ENCODE measurements around the gene VOPP1.
"Not testable (repeated sequence)": the region's sequence is repeated elsewhere in the genome, so short reads cannot be mapped to it uniquely, and the experiment has no call there.

The VOPP1 gene

DNA sequence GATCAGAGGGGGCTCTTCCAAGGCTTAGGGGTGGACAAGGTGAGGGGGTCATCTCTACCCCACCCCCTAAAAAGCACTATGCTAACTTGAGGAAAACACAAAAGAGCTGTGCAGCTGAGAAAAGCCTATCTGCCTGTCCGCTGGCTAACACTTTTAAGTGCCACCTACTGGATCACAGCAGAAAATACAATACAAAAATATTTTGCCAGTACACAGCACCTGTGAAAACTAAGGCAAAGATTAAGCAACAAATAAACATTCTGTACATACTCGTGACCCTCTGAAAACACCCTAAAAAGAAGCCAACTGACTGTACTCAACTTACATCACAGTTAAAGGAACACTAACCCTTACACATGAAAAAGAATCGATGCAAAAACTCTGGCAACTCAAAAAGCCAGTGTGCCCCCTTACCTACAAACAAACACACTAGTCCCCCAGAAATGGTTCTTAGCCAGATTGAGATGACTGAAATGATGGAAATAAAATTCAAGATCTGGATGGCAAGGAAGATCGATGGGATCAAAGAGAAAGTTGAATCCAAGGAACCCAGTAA is 25.7 kb upstream of the VOPP1 start:
- not testable (repeated sequence) for H3K79me2 ChIP-seq (ENCODE audit: insufficient read depth, low read length); H3K36me3 ChIP-seq (ENCODE audit: insufficient read depth, low read length); H3K9ac ChIP-seq (ENCODE audit: low read depth, low read length, poor library complexity, severe bottlenecking); H3K27me3 ChIP-seq (ENCODE audit: insufficient read depth, low read length, poor library complexity, severe bottlenecking); H4K20me1 ChIP-seq (ENCODE audit: insufficient read depth, low read length, poor library complexity, severe bottlenecking); H3K4me1 ChIP-seq (ENCODE audit: insufficient read depth, low read length, poor library complexity, severe bottlenecking); H3K4me3 ChIP-seq (ENCODE audit: low read length, poor library complexity, severe bottlenecking); H3K9me3 ChIP-seq (ENCODE audit: insufficient read depth, low read depth, low read length); H3K9me2 ChIP-seq (replicated peaks; ENCODE audit: low read depth, low read length); H3K4me2 ChIP-seq (ENCODE audit: low read depth, low read length, poor library complexity, severe bottlenecking); H3F3A ChIP-seq (ENCODE audit: low read depth)
- H2AFZ ChIP-seq (ENCODE audit: low read length): peak overlapping the region; percentile 75; the same call in 1 of the 2 replicates
- TF ChIP-seq, protein P1, sequence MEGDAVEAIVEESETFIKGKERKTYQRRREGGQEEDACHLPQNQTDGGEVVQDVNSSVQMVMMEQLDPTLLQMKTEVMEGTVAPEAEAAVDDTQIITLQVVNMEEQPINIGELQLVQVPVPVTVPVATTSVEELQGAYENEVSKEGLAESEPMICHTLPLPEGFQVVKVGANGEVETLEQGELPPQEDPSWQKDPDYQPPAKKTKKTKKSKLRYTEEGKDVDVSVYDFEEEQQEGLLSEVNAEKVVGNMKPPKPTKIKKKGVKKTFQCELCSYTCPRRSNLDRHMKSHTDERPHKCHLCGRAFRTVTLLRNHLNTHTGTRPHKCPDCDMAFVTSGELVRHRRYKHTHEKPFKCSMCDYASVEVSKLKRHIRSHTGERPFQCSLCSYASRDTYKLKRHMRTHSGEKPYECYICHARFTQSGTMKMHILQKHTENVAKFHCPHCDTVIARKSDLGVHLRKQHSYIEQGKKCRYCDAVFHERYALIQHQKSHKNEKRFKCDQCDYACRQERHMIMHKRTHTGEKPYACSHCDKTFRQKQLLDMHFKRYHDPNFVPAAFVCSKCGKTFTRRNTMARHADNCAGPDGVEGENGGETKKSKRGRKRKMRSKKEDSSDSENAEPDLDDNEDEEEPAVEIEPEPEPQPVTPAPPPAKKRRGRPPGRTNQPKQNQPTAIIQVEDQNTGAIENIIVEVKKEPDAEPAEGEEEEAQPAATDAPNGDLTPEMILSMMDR (conservative IDR thresholded peaks at IDR 0.05; ENCODE audit: low read length): peak; percentile 57

DNA sequence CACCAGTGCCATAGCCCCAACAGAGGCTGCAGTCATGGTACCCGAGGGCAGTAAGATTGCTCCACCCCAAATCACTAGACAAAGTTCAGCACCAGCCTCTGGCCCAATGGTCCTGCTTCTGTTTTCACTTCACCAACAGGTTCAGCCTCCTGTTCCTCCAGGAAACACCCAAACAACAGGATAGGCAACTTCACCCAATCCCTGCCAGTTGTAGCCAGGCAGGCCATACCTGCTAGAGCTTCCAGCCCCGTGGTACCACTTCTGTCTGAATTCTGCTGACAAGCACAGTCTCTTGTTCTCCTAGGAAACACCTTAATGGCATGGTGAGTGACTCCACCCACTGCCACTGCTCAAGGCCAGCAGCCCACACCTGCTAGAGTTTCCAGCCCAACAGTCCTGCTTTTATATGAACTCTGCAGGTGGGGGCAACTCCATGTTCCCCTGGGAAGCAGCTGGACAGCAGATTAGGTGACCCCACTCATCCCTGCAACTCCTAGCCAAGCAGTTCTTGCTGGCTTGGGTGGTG is 25.0 kb upstream of the VOPP1 start:
- H3K9ac ChIP-seq (ENCODE audit: low read depth, low read length, poor library complexity, severe bottlenecking); H3F3A ChIP-seq (ENCODE audit: low read depth); H3K4me2 ChIP-seq (ENCODE audit: low read depth, low read length, poor library complexity, severe bottlenecking); H3K9me2 ChIP-seq (replicated peaks; ENCODE audit: low read depth, low read length); H4K20me1 ChIP-seq (ENCODE audit: insufficient read depth, low read length, poor library complexity, severe bottlenecking); H3K4me3 ChIP-seq (ENCODE audit: low read length, poor library complexity, severe bottlenecking); H3K9me3 ChIP-seq (ENCODE audit: insufficient read depth, low read depth, low read length); H3K79me2 ChIP-seq (ENCODE audit: insufficient read depth, low read length); H2AFZ ChIP-seq (ENCODE audit: low read length); H3K36me3 ChIP-seq (ENCODE audit: insufficient read depth, low read length); H3K27me3 ChIP-seq (ENCODE audit: insufficient read depth, low read length, poor library complexity, severe bottlenecking); H3K4me1 ChIP-seq (ENCODE audit: insufficient read depth, low read length, poor library complexity, severe bottlenecking): not testable (repeated sequence)

DNA sequence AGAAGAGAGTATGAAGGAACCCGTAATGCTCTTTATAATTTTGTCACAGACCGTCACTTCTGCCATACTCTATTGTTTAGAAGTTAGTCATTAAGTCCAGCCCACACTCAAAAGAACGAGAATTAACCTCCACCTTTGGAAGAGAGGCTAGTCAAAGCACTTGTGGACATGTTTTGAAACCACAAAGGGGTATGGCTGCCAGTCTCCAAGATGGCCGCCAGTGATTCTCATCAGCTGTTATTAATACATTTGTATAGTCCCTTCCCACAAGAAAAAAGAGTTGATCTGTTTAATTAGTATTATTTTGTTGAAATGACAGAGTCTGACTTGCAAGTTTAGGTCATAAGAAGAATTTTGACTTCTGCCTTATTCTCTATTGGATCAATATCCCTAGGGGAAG is 23.2 kb upstream of the VOPP1 start:
- Histone ChIP-seq H4K20me1 (ENCODE audit: insufficient read depth, low read length, poor library complexity, severe bottlenecking) (no peaks in the 10 kb centered on the region), H3K36me3 (ENCODE audit: insufficient read depth, low read length) (no peaks in the 10 kb centered on the region), H3K9me2 (replicated peaks; ENCODE audit: low read depth, low read length) (no peaks in the 10 kb centered on the region), H3K79me2 (ENCODE audit: insufficient read depth, low read length) (no peaks in the 10 kb centered on the region), H3K4me3 (ENCODE audit: low read length, poor library complexity, severe bottlenecking) (no peak overlapping the region), H3K4me1 (ENCODE audit: insufficient read depth, low read length, poor library complexity, severe bottlenecking) (no peaks in the 10 kb centered on the region), H2AFZ (ENCODE audit: low read length) (peak overlapping the region; percentile 57; the same call in 1 of the 2 replicates), H3F3A (ENCODE audit: low read depth) (no peaks in the 10 kb centered on the region), H3K9ac (ENCODE audit: low read depth, low read length, poor library complexity, severe bottlenecking) (no peak overlapping the region), H3K4me2 (ENCODE audit: low read depth, low read length, poor library complexity, severe bottlenecking) (no peak overlapping the region), H3K27me3 (ENCODE audit: insufficient read depth, low read length, poor library complexity, severe bottlenecking) (no peaks in the 10 kb centered on the region), H3K9me3 (ENCODE audit: insufficient read depth, low read depth, low read length) (no peaks in the 10 kb centered on the region)
- TF ChIP-seq, protein P1 (conservative IDR thresholded peaks at IDR 0.05; ENCODE audit: low read length): no peak
- no peak for TF ChIP-seq EZH2phosphoT487 (IDR thresholded peaks at IDR 0.05; ENCODE audit: borderline replicate concordance)

DNA sequence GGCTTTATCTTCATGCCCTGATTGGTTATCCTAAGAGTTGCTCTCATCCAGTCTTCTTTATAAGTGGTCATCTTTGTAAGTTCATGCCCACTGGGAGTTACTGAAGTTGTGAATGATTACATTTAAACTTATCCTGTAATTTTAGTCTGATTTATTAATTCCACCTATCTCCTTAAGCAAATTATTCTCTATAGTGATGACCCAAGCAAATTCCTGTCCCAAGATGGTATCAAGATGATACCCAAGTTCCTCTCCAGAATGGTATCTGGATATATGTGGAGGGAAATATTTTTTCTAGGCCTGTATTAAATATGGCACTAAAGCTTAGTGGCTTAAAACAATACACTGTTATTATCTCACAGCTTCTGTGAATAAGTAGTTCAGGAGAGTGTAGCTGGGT is 22.6 kb upstream of the VOPP1 start:
- no peaks in the 10 kb centered on the region for H3K9me2 ChIP-seq (replicated peaks; ENCODE audit: low read depth, low read length)
- no peaks in the 10 kb centered on the region for H3K4me1 ChIP-seq (ENCODE audit: insufficient read depth, low read length, poor library complexity, severe bottlenecking)
- TF ChIP-seq EZH2phosphoT487 (IDR thresholded peaks at IDR 0.05; ENCODE audit: borderline replicate concordance): no peak
- TF ChIP-seq, protein P1 (conservative IDR thresholded peaks at IDR 0.05; ENCODE audit: low read length): no peak
- H4K20me1 ChIP-seq (ENCODE audit: insufficient read depth, low read length, poor library complexity, severe bottlenecking): no peaks in the 10 kb centered on the region
- no peak overlapping the region for H2AFZ ChIP-seq (ENCODE audit: low read length)
- H3K4me3 ChIP-seq (ENCODE audit: low read length, poor library complexity, severe bottlenecking): no peak overlapping the region
- no peak overlapping the region for H3K4me2 ChIP-seq (ENCODE audit: low read depth, low read length, poor library complexity, severe bottlenecking)
- H3K9ac ChIP-seq (ENCODE audit: low read depth, low read length, poor library complexity, severe bottlenecking): no peak overlapping the region
- H3K79me2 ChIP-seq (ENCODE audit: insufficient read depth, low read length): no peaks in the 10 kb centered on the region
- H3K27me3 ChIP-seq (ENCODE audit: insufficient read depth, low read length, poor library complexity, severe bottlenecking): no peaks in the 10 kb centered on the region
- H3F3A ChIP-seq (ENCODE audit: low read depth): no peaks in the 10 kb centered on the region
- no peaks in the 10 kb centered on the region for H3K36me3 ChIP-seq (ENCODE audit: insufficient read depth, low read length)
- no peaks in the 10 kb centered on the region for H3K9me3 ChIP-seq (ENCODE audit: insufficient read depth, low read depth, low read length)
